WERI-Rb-1 (cell line): ENCODE data around the gene VAPB.

Experiments used
- DNase-seq: peaks from one replicate; pipeline ENCODE4 v3.0.0-alpha.2; 2020
- H3K27ac ChIP-seq: fragments of 250-450 bp; sonication (Bioruptor Pico); 2 replicates; pipeline ENCODE4 v1.5.1; 2020; ENCODE audit warnings: mild to moderate bottlenecking, moderate library complexity
- H3K27me3 ChIP-seq: fragments of 250-450 bp; sonication (Bioruptor Pico); 2 replicates; pipeline ENCODE4 v1.5.1; 2021; ENCODE audit warnings: mild to moderate bottlenecking, low read depth, moderate library complexity; ENCODE audit not compliant: insufficient read depth, severe bottlenecking
- H3K36me3 ChIP-seq: fragments of 250-450 bp; sonication (Bioruptor Pico); 2 replicates; pipeline ENCODE4 v1.5.1; 2020; ENCODE audit warnings: mild to moderate bottlenecking, moderate library complexity
- H3K4me3 ChIP-seq: 2 replicates; pipeline ENCODE4 v1.5.1; 2011; ENCODE audit warnings: low read depth, mild to moderate bottlenecking, control low read depth, low read length
- H3K9me3 ChIP-seq: fragments of 250-450 bp; sonication (Bioruptor Pico); 2 replicates; pipeline ENCODE4 v1.5.1; 2021; ENCODE audit warnings: mild to moderate bottlenecking, moderate library complexity; ENCODE audit not compliant: severe bottlenecking
- CTCF ChIP-seq: IDR thresholded peaks from 2 replicates; pipeline ENCODE4 v1.5.1; 2011; ENCODE audit warnings: low read depth, mild to moderate bottlenecking, control low read depth, inconsistent platforms, low read length

Gene VAPB

GRCh38 chr20:58444746-58445255 is 55.8 kb downstream of the VAPB start:
- no peaks in the 10 kb centered on the region for H3K27me3 ChIP-seq
- H3K27ac ChIP-seq: no peak overlapping the region
- no peak overlapping the region for H3K4me3 ChIP-seq

GRCh38 chr20:58446264-58446959 is 57.4 kb downstream of the VAPB start:
- Histone ChIP-seq H3K36me3 (peaks cover 33% of the 10 kb centered on the region), H3K27me3 (no peaks in the 10 kb centered on the region), H3K4me3 (no peak overlapping the region), H3K9me3 (no peaks in the 10 kb centered on the region), H3K27ac (no peak overlapping the region)
- no peak for DNase-seq
- no peak for TF ChIP-seq CTCF

More at GRCh38 chr20:58444746-58445255, 55.8 kb downstream of the VAPB start:
- H3K36me3 ChIP-seq: peaks cover 45% of the 10 kb centered on the region
- DNase-seq: no peak
- H3K9me3 ChIP-seq: no peaks in the 10 kb centered on the region
- no peak for TF ChIP-seq CTCF

- DNase-seq: no peak
- no peak overlapping the region for H3K4me3 ChIP-seq
- H3K9me3 ChIP-seq: no peaks in the 10 kb centered on the region
- TF ChIP-seq CTCF: no peak
- no peaks in the 10 kb centered on the region for H3K27me3 ChIP-seq
- H3K36me3 ChIP-seq: peaks cover 31% of the 10 kb centered on the region
- no peak overlapping the region for H3K27ac ChIP-seq
Observed at GRCh38 chr20:58446960-58447265, 57.9 kb downstream of the VAPB start.

GRCh38 chr20:58447511-58448391 is 58.7 kb downstream of the VAPB start:
- Histone ChIP-seq H3K4me3 (no peak overlapping the region), H3K27me3 (no peaks in the 10 kb centered on the region), H3K36me3 (peaks cover 28% of the 10 kb centered on the region), H3K9me3 (no peaks in the 10 kb centered on the region), H3K27ac (no peak overlapping the region)
- DNase-seq: peak; percentile 66
- TF ChIP-seq CTCF: peak; percentile 67

- Histone ChIP-seq H3K27ac (no peak overlapping the region), H3K27me3 (no peaks in the 10 kb centered on the region), H3K4me3 (no peak overlapping the region), H3K36me3 (peaks cover 22% of the 10 kb centered on the region), H3K9me3 (no peaks in the 10 kb centered on the region)
- TF ChIP-seq CTCF: no peak
- no peak for DNase-seq
Observed at GRCh38 chr20:58448958-58449357, 59.9 kb downstream of the VAPB start.
